Activated CD8-positive, alpha-beta memory T cell treated with anti-CD3 and anti-CD28 coated beads for 1 hour (primary cell): ENCODE measurements around the gene NBAS.

Source experiments
- DNase-seq, 2 donors: peaks; one replicate each; pipeline ENCODE4 v3.0.0-alpha.2; 2020; ENCODE audit warnings: low read depth in 1 of 2; ENCODE audit errors: extremely low read depth in 1 of 2

The NBAS gene

DNA sequence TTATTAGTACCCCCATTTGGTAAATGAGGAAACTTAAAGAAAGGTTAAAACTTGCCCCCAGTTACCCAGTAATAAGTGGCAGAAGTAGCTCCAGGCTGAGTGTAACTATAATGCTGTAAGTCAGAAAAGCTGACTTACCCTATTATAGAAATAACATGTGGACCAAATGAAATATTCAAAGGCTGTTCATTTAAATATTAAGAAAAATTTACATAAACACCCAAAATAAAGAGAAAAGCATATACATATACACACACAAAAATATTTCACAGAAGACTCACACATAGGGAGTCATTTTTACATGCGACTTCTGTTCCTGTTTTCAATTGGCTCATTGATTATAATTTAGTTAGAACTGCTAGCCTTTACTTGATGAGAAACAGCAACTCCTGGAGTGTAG lies 189.1 kb downstream of the NBAS start:
- DNase-seq: no peak

DNA sequence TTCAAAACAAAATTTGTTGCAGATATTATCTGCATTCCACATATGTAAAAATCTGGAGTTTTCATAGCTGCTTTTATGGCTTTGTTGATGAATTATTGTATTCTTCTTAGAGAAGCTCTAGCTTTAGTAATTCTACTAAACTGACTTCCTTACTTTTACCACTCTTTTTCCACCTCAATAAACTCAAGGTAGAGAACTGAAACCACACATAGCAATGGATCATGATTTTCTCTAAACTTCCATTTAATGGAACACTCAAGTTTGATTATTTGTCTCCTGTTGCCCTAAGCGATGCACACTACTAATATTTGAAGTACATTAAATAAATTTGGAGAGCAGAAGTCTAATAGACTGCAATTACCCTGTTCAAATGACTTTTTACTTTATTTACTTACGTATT lies 192.0 kb downstream of the NBAS start:
- no peak for DNase-seq

DNA sequence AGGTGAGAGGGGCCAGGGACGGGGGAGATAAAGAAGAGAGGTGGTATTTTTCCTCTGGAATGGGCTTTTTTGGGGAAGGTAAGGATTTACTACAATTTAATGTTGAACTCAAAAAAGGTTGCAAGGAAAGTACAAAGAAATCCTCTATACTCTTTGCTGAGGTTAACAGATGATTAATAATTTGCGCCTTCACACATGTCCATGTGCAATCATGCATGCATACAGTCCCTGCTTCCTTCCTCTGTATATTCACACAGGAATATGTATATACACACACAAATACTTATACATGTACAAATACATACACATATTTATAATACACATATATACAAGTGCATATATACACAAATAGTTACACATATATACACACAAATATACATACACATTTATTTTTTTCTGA lies 193.4 kb downstream of the NBAS start:
- no peak for DNase-seq

DNA sequence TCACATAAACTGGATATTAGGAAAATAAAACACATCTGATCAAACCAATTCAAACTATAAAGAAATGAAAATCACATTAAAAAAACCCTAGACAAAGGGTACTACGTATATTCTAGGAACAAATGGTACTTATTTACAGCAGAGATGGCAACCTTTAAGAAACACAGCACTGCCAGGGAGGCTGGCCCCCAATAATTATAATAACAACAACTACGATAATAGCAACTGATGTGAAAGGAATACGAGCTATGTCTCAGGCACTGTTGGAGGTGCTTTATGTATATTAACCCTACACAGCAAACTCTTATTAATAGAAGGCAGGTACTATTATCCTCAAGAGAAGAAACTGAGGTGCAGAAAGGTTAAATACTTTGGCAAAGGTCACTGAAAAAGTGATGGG lies 193.9 kb downstream of the NBAS start:
- DNase-seq: no peak

DNA sequence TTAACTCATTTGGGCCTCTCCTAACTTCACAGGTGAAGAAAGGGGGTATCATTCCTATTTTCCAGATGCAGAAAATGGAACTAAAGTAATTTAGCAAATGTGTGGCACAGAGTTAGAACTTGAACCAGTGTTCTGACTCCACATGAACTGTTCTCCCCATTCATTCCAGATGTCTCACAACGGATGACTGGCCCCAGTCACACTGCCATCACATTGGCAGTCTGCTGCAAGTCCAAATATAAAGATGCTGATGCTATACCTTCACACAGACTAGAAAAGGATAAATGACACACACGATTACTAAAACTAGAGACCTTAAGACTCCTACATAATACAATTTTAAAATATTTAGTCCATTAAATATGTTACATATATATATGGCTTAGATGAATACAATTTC lies 195.7 kb downstream of the NBAS start:
- no peak for DNase-seq

- DNase-seq: no peak
Observed at GRCh38 chr2:15364561-15364960, 196.6 kb downstream of the NBAS start.

- no peak for DNase-seq
Observed at GRCh38 chr2:15363734-15364133, 197.4 kb downstream of the NBAS start.

DNA sequence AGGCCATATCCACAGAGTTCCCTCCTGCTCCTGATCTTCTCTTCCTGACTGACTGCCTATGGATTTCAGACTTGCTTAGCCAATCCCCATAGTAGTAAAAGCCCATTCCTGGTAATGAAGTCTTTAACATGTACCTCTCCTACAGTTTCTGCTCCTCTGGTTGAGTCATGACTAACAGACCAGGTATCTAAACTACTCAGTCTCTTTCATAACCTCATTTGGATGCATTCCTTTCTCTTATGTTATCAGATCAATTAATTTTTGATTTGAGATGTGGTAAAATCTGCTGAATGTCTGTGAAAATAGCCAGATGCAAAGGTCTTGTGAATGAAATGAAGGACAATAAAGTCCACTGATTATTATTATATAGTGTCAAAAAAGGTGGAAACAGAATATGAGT lies 198.0 kb downstream of the NBAS start:
- DNase-seq: no peak

- DNase-seq: no peak
Observed at GRCh38 chr2:15359716-15360531, 201.2 kb downstream of the NBAS start.

DNA sequence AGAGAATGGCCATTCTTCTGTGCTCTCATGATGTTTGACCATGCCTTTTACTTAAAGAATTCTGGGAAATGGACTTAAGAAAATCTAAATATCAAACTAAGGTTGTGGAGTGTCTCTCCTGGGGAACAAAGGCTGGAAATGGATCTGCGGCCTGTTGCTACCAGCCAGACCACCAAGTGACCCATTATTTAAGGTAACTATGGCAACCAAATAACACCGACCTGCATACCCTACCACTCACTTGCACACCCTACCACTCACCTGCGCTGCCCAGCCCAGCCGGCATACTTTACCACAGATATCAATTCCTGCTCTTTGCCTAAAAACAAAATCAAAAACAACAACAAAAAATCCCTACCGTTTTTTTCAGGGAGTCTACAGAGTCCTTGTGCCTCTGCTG lies 203.2 kb downstream of the NBAS start:
- no peak for DNase-seq

DNA sequence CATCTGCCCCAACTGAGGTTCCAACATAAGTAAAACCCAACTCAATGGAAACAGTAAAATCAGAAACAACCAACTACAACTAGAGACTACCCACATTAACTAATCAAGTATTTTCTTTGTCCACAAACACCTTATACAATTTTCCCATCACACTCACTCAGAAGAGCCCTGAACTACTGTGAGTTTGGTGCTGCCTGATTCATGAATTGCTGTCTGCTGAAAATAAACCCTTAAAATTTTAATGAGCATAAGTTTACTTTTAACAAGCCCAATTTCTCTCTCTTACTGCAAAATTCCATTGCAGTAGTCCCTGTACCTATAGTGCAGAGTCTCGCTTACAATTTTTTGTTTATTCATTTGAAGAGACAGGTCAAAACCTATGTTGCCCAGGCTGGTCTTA lies 203.9 kb downstream of the NBAS start:
- DNase-seq: no peak

DNA sequence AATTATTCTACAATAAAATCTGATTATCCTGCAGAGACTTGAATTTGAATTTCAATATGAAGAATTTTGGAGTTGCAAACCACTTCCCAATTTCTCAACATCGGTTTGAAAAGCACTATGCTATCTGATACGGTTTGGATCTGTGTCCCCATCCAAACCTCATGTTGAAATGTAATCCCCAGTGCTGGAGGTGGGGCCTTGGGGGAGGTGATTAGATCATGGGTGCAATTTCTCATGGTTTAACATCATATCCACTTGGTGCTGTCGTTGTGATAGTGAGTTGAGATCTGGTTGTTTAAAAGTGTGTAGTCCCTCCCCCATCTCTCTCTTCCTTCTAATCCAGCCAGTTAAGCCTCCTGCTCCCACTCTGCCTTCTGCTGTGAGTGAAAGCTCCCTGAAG lies 205.7 kb downstream of the NBAS start:
- no peak for DNase-seq

DNA sequence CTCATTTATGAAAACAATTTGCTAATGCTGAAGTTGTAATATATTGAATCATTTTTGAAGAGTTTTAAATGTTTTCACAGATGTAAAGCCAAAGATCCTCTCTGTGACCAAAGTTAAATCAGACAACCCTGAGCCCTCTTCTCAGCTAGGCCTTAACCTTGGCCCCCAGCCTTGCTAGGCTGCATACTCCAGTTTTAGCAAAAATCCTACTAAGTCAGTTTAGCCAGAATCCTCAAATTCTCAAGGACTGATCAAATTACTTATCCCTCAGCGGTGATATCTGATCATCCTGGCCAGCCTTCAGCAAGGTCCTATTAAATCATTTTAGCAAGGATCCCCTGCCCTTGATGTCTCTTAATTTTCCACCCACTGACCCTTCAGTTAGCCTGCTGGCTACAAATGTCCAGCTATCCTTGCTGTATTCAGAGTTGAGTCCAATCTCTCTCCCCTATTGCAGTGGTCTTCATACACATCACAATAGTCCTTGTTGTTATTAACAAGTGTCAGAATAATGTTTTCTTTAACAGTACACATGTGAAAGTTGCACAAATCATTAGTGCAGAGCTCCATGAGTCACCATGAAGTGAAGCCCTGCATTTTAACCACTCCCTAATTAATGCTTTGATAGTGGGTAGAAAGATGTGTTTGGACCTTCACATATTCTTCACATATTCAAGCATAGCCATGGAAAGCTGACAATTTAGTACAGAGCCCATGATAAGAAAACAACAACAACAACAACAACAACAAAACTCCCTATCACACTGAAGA lies 206.4 kb downstream of the NBAS start:
- no peak for DNase-seq

- no peak for DNase-seq
Observed at GRCh38 chr2:15352363-15352762, 208.8 kb downstream of the NBAS start.

- no peak for DNase-seq
Observed at GRCh38 chr2:15348636-15349035, 212.5 kb downstream of the NBAS start.

- DNase-seq: no peak
Observed at GRCh38 chr2:15348045-15348444, 213.1 kb downstream of the NBAS start.

DNA sequence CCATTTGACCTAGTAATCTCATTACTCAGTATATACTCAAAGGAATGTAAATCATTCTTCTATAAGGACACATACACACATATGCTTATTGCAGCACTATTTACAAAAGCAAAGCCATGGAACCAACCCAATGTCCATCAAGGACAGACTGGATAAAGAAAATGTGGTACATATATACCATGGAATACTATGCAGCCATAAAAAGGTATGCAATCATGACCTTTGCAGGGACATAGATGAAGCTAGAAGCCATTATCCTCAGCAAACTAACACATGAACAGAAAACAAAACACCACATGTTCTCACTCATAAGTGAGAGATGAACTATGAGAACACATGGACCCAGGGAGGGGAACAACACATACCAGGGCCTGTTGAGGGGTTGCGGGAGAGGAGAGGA lies 214.5 kb downstream of the NBAS start:
- no peak for DNase-seq

- DNase-seq: no peak
Observed at GRCh38 chr2:15337996-15338666, 223.0 kb downstream of the NBAS start.

- no peak for DNase-seq
Observed at GRCh38 chr2:15334644-15335326, 226.3 kb downstream of the NBAS start.

GRCh38 chr2:15331787-15332186 lies 229.3 kb downstream of the NBAS start:
- DNase-seq: no peak

DNA sequence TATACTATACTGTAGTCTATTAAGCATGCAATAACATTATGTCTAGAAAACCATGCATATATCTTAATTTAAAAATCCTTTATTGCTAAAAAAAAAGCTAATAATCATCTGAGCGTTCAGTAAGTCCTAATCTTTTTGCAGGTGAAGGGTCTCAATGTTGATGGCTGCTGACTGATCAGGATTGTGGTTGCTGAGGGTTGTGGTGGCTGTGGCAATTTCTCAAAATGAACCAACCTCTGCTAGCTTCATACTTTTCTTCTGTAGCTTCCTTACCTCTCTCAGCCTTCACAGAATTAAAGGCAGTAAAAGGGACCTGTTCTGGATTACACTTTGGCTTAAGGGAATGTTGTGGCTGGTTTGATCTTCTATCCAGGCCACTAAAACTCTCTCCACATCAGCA lies 235.8 kb downstream of the NBAS start:
- DNase-seq: no peak
